Peyer's patch (tissue), 4 donors: ENCODE data around the gene HNF4A.

Source experiments
- CTCF ChIP-seq, 6 experiments: fragments of 450-650 bp in 4 of 6; fragments of 200-600 bp in 2 of 6; sonication (generic) in 1 of 6; IDR thresholded peaks; one replicate each; pipeline ENCODE4 v1.5.1; 2017 to 2019; ENCODE audit warnings: antibody characterized with exemption in 6 of 6, mild to moderate bottlenecking in 3 of 6, moderate library complexity in 1 of 6
- POLR2A ChIP-seq, 2 donors: fragments of 450-650 bp; IDR thresholded peaks; one replicate each; pipeline ENCODE4 v1.5.1; 2017; ENCODE audit warnings: antibody characterized with exemption in 2 of 2, mild to moderate bottlenecking in 2 of 2, moderate library complexity in 2 of 2

GRCh38 chr20:44382641-44383040, 27.1 kb downstream of the HNF4A start:
- no peak for TF ChIP-seq CTCF (IDR thresholded peaks at IDR 0.05)
- no peak for TF ChIP-seq POLR2A (IDR thresholded peaks at IDR 0.05)
